HG03108 (cell line): ENCODE measurements around the gene ZNF518B.
A peak's percentile ranks its signal among the peaks of the same experiment; 100 is the strongest.

Experiments
- ATAC-seq: cut with Tn5 transposase; IDR thresholded peaks from one replicate; pipeline ENCODE4 v1.9.1; 2021; ENCODE audit warnings: moderate library complexity; ENCODE audit not compliant: unreplicated experiment

ZNF518B gene

GRCh38 chr4:10457255-10457801 is at the start of gene ZNF518B:
Gene ZNF518B (minus strand): TSS chr4:10457426. CDS start chr4:10446328, 11,098 bp downstream.
- peak; percentile 68 for ATAC-seq

- no peak for ATAC-seq
Measured at GRCh38 chr4:10506077-10506476, 48.9 kb upstream of the ZNF518B start.

GRCh38 chr4:10504570-10505179 is 47.4 kb upstream of the ZNF518B start:
- no peak for ATAC-seq

GRCh38 chr4:10502717-10503116 is 45.5 kb upstream of the ZNF518B start:
- ATAC-seq = no peak

- no peak for ATAC-seq
Measured at GRCh38 chr4:10500776-10501175, 43.5 kb upstream of the ZNF518B start.

GRCh38 chr4:10496200-10496599 is 39.0 kb upstream of the ZNF518B start:
- ATAC-seq = no peak

- no peak for ATAC-seq
Measured at GRCh38 chr4:10495651-10496050, 38.4 kb upstream of the ZNF518B start.

- no peak for ATAC-seq
Measured at GRCh38 chr4:10492464-10492863, 35.2 kb upstream of the ZNF518B start.

GRCh38 chr4:10491401-10491800 is 34.2 kb upstream of the ZNF518B start:
- ATAC-seq = no peak

- ATAC-seq = no peak
Measured at GRCh38 chr4:10490996-10491395, 33.8 kb upstream of the ZNF518B start.

- ATAC-seq = no peak
Measured at GRCh38 chr4:10482913-10483312, 25.7 kb upstream of the ZNF518B start.

- ATAC-seq = no peak
Measured at GRCh38 chr4:10480616-10481015, 23.4 kb upstream of the ZNF518B start.

- ATAC-seq = no peak
Measured at GRCh38 chr4:10478621-10479020, 21.4 kb upstream of the ZNF518B start.

GRCh38 chr4:10470505-10470904 is 13.3 kb upstream of the ZNF518B start:
- no peak for ATAC-seq

GRCh38 chr4:10466161-10466560 is 8.9 kb upstream of the ZNF518B start:
- no peak for ATAC-seq

- ATAC-seq = no peak
Measured at GRCh38 chr4:10462876-10463275, 5.7 kb upstream of the ZNF518B start.

GRCh38 chr4:10461850-10462400 is 4.7 kb upstream of the ZNF518B start:
- ATAC-seq = no peak

- ATAC-seq = peak; percentile 68
Measured at GRCh38 chr4:10461091-10461849, 4.0 kb upstream of the ZNF518B start.

GRCh38 chr4:10460313-10461047 is 3.3 kb upstream of the ZNF518B start:
- no peak for ATAC-seq

- ATAC-seq = no peak
Measured at GRCh38 chr4:10459305-10459704, 2.1 kb upstream of the ZNF518B start.

- no peak for ATAC-seq
Measured at GRCh38 chr4:10458177-10458576, 951 bp upstream of the ZNF518B start.
